Testis (tissue), 3 donors: Measurements from ENCODE around the gene FIBCD1. TPM values are rescaled to one million over a fixed set of nuclear protein-coding genes. Genes with fewer than 3 reads are reported as not detected.

Source experiments
- DNase-seq: peaks from one replicate; pipeline ENCODE4 v3.0.0-alpha.2; 2019
- H3K27ac ChIP-seq, 2 donors: fragments of 200-600 bp; sonication (generic); one replicate each; pipeline ENCODE4 v1.5.1; 2019
- H3K27me3 ChIP-seq: fragments of 200-600 bp; sonication (generic); one replicate; pipeline ENCODE4 v1.5.1; 2019
- H3K36me3 ChIP-seq: fragments of 200-600 bp; sonication (generic); one replicate; pipeline ENCODE4 v1.5.1; 2017; ENCODE audit warnings: low read depth; ENCODE audit errors: missing control alignments
- H3K4me1 ChIP-seq: fragments of 200-600 bp; sonication (generic); one replicate; pipeline ENCODE4 v1.5.1; 2019
- H3K4me3 ChIP-seq, 2 donors: fragments of 200-600 bp; sonication (generic); one replicate each; pipeline ENCODE4 v1.5.1; 2017 to 2019
- H3K9me3 ChIP-seq: fragments of 200-600 bp; sonication (generic); one replicate; pipeline ENCODE4 v1.5.1; 2017
- CTCF ChIP-seq, 3 experiments: fragments of 450-650 bp in 2 of 3; fragments of 200-600 bp in 1 of 3; sonication (generic) in 1 of 3; IDR thresholded peaks; one replicate each; pipeline ENCODE4 v1.5.1; 2016 to 2019; ENCODE audit warnings: antibody characterized with exemption in 3 of 3, mild to moderate bottlenecking in 2 of 3, moderate library complexity in 1 of 3
- POLR2A ChIP-seq: fragments of 450-650 bp; IDR thresholded peaks from one replicate; pipeline ENCODE4 v1.6.1; 2017; ENCODE audit warnings: antibody characterized with exemption, mild to moderate bottlenecking, moderate library complexity
- WGBS, 2 donors: methylation state at CpG; one replicate each; pipeline ENCODE4 v1.1.5; 2018; 5-methylcytosine and 5-hydroxymethylcytosine counted together
- intact Hi-C: fragments of 100-400 bp; cut with DNase I; formaldehyde crosslinking; loops from one replicate; pipeline ENCODE4 v1.15.1; 2023; ENCODE audit warnings: low total_unique reads
- polyA plus RNA-seq: library from polyadenylated mRNA; stranded (reverse); fragments of 350-450 nt; fragmentation: Illumina TruSeq; extraction: RNeasy Lipid Tissue Mini Kit (QIAGEN cat#74804); gene quantifications from one replicate; pipeline ENCODE4 v1.2.3, GENCODE V29; 2014; ENCODE audit warnings: low read depth, low replicate concordance; ENCODE audit not compliant: insufficient read depth
- total RNA-seq, 2 donors: library from RNA; depleted of rRNA; stranded (reverse); fragments of >200 nt; gene quantifications; one replicate each; pipeline ENCODE4 v1.2.3, GENCODE V29; 2016

The FIBCD1 gene
- total and polyA plus RNA-seq, 3 donors from 2014 or later: 20.8 to 33.5 (median 29.1) TPM

GRCh38 chr9:130861372-130862180 is 77.5 kb downstream of the FIBCD1 start:
- TF ChIP-seq POLR2A (no peak), CTCF (IDR thresholded peaks at IDR 0.05) (no peak)
- intact Hi-C loops: loop anchor here (5.0 to 10.0 kb wide), 2 partner anchors 73 to 89 kb away; partner anchors contain the start of gene FIBCD1
- Histone ChIP-seq H3K27me3 (no peaks in the 10 kb centered on the region), H3K4me3 (no peak overlapping the region), H3K36me3 (no peaks in the 10 kb centered on the region), H3K9me3 (no peaks in the 10 kb centered on the region), H3K27ac (peak overlapping the region in 1 of 2 donors; percentile 38), H3K4me1 (no peaks in the 10 kb centered on the region)
- 78 to 80% methylated on average over 8 of the region's 8 CpGs for WGBS, 2 donors
- DNase-seq: no peak

- Histone ChIP-seq H3K4me1 (no peaks in the 10 kb centered on the region), H3K27ac (peak overlapping the region in 1 of 2 donors; percentile 62), H3K36me3 (no peaks in the 10 kb centered on the region), H3K4me3 (no peak overlapping the region), H3K27me3 (no peaks in the 10 kb centered on the region), H3K9me3 (no peaks in the 10 kb centered on the region)
- WGBS, 2 donors: 58 to 59% methylated on average over 17 to 28 of the region's 28 CpGs
- DNase-seq: peak; percentile 79
- intact Hi-C loops: loop anchor here (5.0 to 10.0 kb wide), 2 partner anchors 74 to 88 kb away; partner anchors contain the start of gene FIBCD1
- TF ChIP-seq POLR2A (no peak), CTCF (IDR thresholded peaks at IDR 0.05) (peak; percentile 18 to 25 (median 24))
Measured at GRCh38 chr9:130860458-130861316, 78.4 kb downstream of the FIBCD1 start.

GRCh38 chr9:130858739-130859705 is 80.0 kb downstream of the FIBCD1 start:
- Histone ChIP-seq H3K27ac (peak overlapping the region in 1 of 2 donors; percentile 72), H3K4me1 (no peaks in the 10 kb centered on the region), H3K36me3 (no peaks in the 10 kb centered on the region), H3K9me3 (no peaks in the 10 kb centered on the region), H3K27me3 (no peaks in the 10 kb centered on the region), H3K4me3 (no peak overlapping the region)
- DNase-seq: no peak
- WGBS, 2 donors: 72 to 80% methylated on average over 20 of the region's 20 CpGs
- TF ChIP-seq CTCF (IDR thresholded peaks at IDR 0.05): no peak
- no peak for TF ChIP-seq POLR2A
- intact Hi-C loops: no loop called here
